ENCODE results near the gene DAPK2.

Gene DAPK2

GRCh38 chr15:63889831-63890230, 156.5 kb downstream of the DAPK2 start:
- DNase-seq: no peak

- DNase-seq: no peak
These were observed 157.5 kb downstream of the DAPK2 start for GRCh38 chr15:63888823-63889222.

GRCh38 chr15:63888146-63888545, 158.1 kb downstream of the DAPK2 start:
- DNase-seq: no peak

GRCh38 chr15:63887630-63888029, 158.7 kb downstream of the DAPK2 start:
- DNase-seq: no peak

DNA sequence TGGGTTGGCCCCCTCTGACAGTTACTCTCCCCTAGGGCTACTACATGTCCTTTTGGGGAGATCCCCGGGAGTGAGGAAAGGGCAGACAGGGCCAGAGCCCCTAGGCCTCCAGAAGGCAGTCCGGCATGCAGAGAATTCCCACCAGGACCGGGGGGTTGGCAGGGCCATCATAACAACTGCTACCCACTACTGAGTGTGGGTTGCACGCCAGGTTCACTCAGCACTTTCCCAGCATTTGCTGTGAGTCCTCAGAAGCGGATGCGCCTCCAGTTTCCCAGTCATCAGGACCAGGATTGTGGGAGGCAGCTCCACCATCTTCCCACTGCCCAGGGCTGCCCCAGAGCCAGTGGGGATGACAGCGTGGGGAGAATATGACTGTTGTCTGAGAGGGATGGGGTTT, 161.3 kb downstream of the DAPK2 start:
- no peak for DNase-seq

GRCh38 chr15:63881431-63881830, 164.9 kb downstream of the DAPK2 start:
- no peak for DNase-seq

- DNase-seq: no peak
These were observed 165.5 kb downstream of the DAPK2 start for GRCh38 chr15:63880744-63881143.

DNA sequence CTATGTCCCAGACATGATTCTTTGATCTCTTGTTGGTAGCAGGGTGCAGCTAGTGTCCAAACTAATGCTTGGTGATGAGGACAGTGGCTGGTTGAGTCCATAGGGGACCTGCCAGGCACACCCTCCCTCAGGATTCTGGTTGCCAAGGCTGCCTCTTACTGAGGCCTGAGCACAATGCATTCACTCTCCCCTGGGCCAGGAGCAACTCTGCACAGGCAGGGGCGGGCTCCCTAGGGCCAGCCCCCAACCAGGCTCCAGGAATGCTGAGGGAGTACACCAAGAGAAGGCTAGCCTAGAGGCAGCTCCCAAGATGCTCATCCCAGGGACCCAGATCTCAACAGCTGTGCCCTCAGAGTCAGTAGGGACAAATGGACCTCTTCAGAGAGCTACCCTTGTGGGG, 166.3 kb downstream of the DAPK2 start:
- DNase-seq: no peak

- DNase-seq: no peak
These were observed 167.1 kb downstream of the DAPK2 start for GRCh38 chr15:63879211-63879610.

DNA sequence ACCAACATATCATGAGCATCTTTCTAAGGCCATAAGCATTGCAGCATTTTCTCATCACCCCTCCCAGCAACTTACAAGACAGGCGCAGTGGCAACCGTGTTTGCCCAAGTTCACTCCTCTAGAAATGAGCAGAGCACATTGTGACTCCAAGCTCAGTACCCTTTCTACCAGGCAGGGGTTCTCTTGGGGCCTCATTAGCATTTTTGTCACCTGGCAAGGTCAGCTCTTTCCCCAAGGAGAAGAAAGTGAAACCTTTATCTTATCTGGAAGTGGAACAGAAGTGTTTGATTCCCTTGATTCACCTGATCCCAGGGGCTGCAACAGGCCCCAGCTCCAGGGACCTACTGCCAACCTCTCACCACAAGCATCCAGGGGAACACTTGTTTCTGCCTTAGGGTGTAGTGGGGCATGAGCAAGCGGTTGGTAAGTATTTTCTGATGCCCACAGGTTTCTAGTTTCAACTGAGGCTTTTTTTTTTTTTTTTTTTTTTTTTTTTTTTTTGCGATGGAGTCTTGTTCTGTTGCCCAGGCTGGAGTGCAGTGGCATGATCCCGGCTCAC, 168.5 kb downstream of the DAPK2 start:
- DNase-seq: no peak

DNA sequence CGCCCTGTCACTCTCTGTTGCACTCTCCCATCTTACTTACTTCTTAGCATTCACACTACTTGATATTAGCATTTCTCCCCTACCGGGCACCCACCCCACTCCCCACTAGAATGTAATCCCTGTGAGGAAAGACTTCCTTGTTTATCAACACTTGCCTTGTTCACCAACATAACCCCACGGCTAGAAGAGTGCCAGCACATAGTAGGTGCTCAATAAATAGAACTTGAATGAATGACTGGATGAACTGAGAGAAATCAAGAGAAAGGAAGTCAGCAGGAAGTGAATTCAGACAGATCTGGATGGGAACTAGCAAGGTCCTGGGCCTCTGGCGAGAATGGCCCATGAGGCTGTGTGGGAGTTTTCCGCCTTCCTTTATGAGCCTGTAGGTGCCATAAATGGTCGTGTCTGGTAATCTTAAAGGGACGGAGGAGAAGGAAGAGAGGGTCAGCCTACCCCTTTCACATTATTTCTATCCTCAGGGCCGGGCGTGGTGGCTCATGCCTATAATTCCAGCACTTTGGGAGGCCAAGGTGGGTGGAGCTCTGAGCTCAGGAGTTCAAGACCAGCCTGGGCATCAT, 170.1 kb downstream of the DAPK2 start:
- DNase-seq: no peak

- DNase-seq: no peak
These were observed 171.7 kb downstream of the DAPK2 start for GRCh38 chr15:63874616-63875015.

- no peak for DNase-seq
These were observed 173.3 kb downstream of the DAPK2 start for GRCh38 chr15:63872759-63873510.

DNA sequence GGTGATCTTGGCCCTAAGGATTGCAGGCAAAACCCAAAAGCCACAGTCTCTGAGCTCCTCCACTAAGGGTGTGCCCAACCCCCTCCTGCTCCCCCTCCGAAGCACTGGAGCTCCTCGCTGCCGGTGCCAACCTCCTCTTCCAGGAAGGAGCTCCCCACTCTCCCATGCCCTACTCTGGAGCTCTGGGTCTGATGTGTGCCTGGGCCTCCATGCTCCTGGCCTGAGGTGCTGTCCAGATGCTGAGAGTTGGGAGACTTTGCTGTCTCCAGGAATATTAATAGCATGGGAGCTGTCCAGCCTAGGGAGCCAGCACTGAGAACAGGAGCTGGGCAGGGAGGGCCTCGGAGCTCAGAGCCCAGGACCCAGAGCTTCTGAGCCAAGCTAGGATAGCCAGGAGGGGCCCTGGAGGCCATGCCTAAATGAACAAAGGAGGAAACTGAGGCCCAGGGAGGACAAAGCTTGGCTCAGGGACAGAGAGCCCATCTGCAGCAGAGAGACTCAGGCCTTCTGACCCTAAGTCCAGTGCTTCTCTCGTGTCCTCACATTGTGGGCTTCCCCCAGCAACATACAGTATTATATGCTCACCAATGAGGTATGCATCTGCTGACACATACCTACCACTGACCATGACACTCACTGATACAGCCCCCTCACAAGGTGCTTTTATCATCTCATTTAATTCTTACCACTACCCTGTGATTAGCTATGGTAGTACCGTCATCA, 175.6 kb downstream of the DAPK2 start:
- DNase-seq: no peak

GRCh38 chr15:63870043-63870394, 176.3 kb downstream of the DAPK2 start:
- no peak for DNase-seq

GRCh38 chr15:63869371-63870042, 176.8 kb downstream of the DAPK2 start:
- no peak for DNase-seq

DNA sequence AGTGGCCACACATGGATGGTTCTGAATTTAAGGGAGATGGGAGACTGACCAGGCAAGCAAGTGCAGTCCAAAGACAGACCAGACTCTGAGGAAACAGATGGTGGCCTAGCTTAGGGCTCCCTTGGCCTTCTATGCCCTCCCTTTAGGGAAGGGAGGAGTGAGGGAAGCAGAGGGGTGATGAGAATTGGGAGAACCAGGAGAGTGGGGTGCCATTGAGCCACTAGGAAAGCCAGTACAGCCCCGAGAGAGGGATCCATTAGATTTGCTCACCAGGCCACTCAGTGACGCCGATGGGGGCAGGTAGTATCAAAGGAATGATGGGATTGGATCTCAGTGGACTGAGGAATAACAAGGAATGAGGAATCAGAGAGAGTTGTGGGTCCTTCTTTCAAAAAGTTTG, 182.1 kb downstream of the DAPK2 start:
- DNase-seq: no peak

GRCh38 chr15:63861946-63862517, 184.3 kb downstream of the DAPK2 start:
- DNase-seq: no peak

DNA sequence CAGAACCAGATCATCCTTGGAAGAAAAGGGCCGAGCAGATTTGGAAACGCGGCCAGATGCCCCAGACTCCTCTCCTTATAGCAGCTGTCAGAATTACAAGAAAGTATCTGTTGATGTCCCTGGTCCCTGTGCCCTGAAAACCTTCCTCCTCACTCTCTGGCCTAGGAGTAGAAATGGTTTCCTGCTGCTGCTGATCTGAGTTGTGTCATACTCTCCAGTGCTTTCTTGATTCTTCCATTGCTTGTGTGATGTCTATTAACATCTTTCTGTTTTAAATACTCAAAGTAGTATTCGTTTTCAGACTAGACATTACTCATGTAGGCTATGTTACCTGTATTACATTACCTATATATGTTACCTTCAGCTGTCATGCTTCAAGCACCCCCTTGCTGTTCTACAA, 185.7 kb downstream of the DAPK2 start:
- no peak for DNase-seq

- no peak for DNase-seq
These were observed 186.1 kb downstream of the DAPK2 start for GRCh38 chr15:63860155-63860554.

DNA sequence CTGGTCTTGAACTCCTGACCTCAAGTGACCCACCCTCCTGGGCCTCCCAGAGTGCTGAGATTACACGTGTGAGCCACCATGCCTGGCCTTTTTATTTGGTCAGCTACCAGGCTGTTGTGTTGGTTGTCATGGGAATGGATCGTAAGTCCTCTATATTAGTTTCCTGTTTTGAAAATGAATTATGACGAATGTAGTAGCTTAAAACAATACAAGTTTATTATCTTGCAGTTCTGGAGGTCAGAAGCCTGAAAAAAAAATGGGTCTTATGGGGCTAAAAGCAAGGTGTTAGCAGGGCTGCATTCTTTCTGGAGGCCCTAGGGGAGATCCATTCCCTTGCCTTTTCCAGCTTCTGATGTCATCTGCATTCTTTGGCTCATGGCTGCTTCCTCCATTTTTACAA, 187.4 kb downstream of the DAPK2 start:
- DNase-seq: no peak

DNA sequence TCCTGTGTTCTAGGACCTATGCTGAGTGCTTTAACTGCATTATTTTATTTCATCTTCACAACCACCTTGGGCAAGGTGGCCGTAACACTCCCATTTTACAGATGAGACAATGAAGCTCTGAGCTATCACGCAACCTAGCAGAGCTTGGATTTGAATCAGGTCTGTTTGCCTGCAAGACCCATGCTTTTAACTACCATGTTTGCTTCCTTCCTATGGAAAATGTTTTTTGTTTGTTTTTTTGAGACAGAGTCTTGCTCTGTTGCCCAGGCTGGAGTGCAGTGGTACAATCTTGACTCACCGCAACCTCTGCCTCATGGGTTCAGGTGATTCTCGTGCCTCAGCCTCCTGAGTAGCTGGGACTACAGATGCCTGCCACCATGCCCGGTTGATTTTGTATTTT, 187.8 kb downstream of the DAPK2 start:
- DNase-seq: no peak

DNA sequence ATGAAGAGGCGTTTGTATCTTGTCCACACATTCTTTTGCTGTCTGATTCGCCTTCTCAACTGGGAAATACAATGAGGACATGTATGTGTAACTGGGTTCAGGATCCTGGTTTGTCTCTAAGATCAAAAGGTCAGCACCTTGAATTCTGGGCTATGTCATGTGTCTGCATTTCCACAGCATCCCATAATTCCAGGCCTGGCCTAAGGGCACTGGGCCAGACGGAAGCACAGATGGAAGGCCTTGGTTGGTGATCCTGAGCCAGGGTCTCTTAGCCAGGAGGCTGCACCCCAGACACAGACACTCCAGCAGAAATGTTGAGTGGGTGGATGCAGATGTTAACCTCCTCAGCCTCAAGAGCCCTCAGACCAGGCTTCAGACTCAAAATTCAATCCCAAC, 188.8 kb downstream of the DAPK2 start:
- no peak for DNase-seq

Measured in NCI-H526 (cell line).